Endodermal cell (in vitro differentiated cells): Measurements from ENCODE around the gene ROR1. TPM values are rescaled to one million over a fixed set of nuclear protein-coding genes. Genes with fewer than 3 reads are reported as not detected.

Experiments used
- DNase-seq: peaks from one replicate; pipeline ENCODE4 v3.0.0-alpha.2; 2017
- H3K27ac ChIP-seq: 2 replicates; pipeline ENCODE4 v1.5.1; 2013; ENCODE audit warnings: mild to moderate bottlenecking, low read depth, low read length, moderate library complexity
- H3K27me3 ChIP-seq: 2 replicates; pipeline ENCODE4 v1.6.1; 2013; ENCODE audit warnings: mild to moderate bottlenecking, low read length, moderate library complexity; ENCODE audit not compliant: insufficient read depth, control insufficient read depth, poor library complexity, severe bottlenecking
- H3K36me3 ChIP-seq: 2 replicates; pipeline ENCODE4 v1.7.0; 2013; ENCODE audit warnings: mild to moderate bottlenecking, low read length, moderate library complexity; ENCODE audit not compliant: control insufficient read depth, insufficient read depth
- H3K4me1 ChIP-seq: one replicate; pipeline ENCODE4 v1.7.0; 2013; ENCODE audit warnings: low read length; ENCODE audit not compliant: control insufficient read depth, insufficient read depth
- H3K4me3 ChIP-seq: 2 replicates; pipeline ENCODE4 v1.5.1; 2013; ENCODE audit warnings: mild to moderate bottlenecking, low read length, moderate library complexity
- H3K9ac ChIP-seq: 2 replicates; pipeline ENCODE4 v1.6.1; 2013; ENCODE audit warnings: mild to moderate bottlenecking, low read length, moderate library complexity; ENCODE audit not compliant: poor library complexity, severe bottlenecking; ENCODE audit errors: extremely low read depth
- H3K9me3 ChIP-seq: 2 replicates; pipeline ENCODE4 v1.6.1; 2013; ENCODE audit warnings: mild to moderate bottlenecking, low read length, moderate library complexity; ENCODE audit not compliant: control insufficient read depth
- H3K27ac Mint-ChIP-seq: 2 replicates; pipeline ENCODE4 v1.8.0; 2020; ENCODE audit warnings: mixed read lengths
- H3K27me3 Mint-ChIP-seq: 2 replicates; pipeline ENCODE4 v1.8.0; 2021; ENCODE audit warnings: mild to moderate bottlenecking, mixed read lengths; ENCODE audit not compliant: insufficient read depth
- H3K36me3 Mint-ChIP-seq: 2 replicates; pipeline ENCODE4 v1.8.0; 2020; ENCODE audit warnings: low read depth, mixed read lengths
- H3K4me1 Mint-ChIP-seq: 2 replicates; pipeline ENCODE4 v1.8.0; 2020; ENCODE audit warnings: mixed read lengths
- H3K4me3 Mint-ChIP-seq: 2 replicates; pipeline ENCODE4 v1.8.0; 2020; ENCODE audit warnings: mild to moderate bottlenecking, moderate library complexity, mixed read lengths
- H3K9me3 Mint-ChIP-seq: 2 replicates; pipeline ENCODE4 v1.8.0; 2020; ENCODE audit warnings: mild to moderate bottlenecking, mixed read lengths
- WGBS, 2 experiments: methylation state at CpG; one replicate each; pipeline versions ENCODE4 v1.1.5 to v1.1.7; 2013; ENCODE audit warnings: missing lambda C conversion rate in 2 of 2, mixed read lengths in 1 of 2; ENCODE audit not compliant: insufficient coverage in 1 of 2, insufficient read length in 1 of 2; 5-methylcytosine and 5-hydroxymethylcytosine counted together
- total RNA-seq, 2 donors: library from RNA; stranded (reverse); fragmentation: NEBNext Ultra II Directional in 1 of 2; extraction: Animal tissue kit (Norgen Biotek cat#: 25700) in 1 of 2; gene quantifications; 2 replicates in 1 of 2; 3 replicates in 1 of 2; pipeline ENCODE4 v1.2.1, GENCODE V29; 2021
- TF ChIP-seq, protein P1 (sequence below): fragments of 200-600 bp; sonication (generic); conservative IDR thresholded peaks from 2 replicates; pipeline ENCODE4 v1.5.0; 2021; ENCODE audit warnings: antibody characterized with exemption, mild to moderate bottlenecking

The ROR1 gene
- total RNA-seq, 2 donors from 2014 or later = 77.4 to 77.9 TPM

DNA sequence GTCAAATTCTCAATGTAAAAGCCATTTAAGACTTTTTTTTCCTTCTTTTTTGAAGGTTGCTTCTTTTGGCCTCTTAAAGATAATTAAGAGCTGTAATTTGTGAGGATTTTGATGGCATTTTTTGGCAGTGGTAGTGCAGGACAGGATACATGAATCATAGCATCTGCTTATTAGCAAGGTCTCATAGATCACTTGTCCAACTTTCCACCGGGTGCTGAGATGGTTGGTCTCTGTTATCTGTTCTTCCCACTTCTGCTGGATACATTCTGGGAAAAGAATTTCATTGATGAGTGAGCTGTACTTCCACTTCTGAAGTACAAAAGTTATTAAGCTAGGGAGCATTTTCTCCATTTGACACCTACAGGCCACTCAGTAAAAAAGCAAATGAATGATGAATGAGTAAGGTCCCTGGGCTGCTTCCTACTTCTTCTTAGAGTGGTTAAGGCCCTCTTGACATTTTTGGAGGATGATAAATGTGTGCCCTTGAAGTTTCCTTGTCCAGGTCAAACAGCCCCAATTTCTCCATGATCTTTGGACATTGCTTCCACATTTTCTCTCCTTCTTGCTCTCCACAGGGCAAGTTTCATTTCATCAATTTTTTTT lies 100.6 kb downstream of the ROR1 start:
- DNase-seq = no peak
- Histone ChIP-seq H3K27ac (no peak overlapping the region), H3K4me1 (peaks cover 15% of the 10 kb centered on the region), H3K36me3 (no peaks in the 10 kb centered on the region), H3K9me3 (no peaks in the 10 kb centered on the region), H3K4me3 (no peak overlapping the region), H3K27me3 (no peaks in the 10 kb centered on the region), H3K9ac (no peak overlapping the region)
- H3K27ac Mint-ChIP-seq = no peak overlapping the region
- H3K4me3 Mint-ChIP-seq = no peak overlapping the region
- H3K27me3 Mint-ChIP-seq = no peaks in the 10 kb centered on the region
- TF ChIP-seq, protein P1, sequence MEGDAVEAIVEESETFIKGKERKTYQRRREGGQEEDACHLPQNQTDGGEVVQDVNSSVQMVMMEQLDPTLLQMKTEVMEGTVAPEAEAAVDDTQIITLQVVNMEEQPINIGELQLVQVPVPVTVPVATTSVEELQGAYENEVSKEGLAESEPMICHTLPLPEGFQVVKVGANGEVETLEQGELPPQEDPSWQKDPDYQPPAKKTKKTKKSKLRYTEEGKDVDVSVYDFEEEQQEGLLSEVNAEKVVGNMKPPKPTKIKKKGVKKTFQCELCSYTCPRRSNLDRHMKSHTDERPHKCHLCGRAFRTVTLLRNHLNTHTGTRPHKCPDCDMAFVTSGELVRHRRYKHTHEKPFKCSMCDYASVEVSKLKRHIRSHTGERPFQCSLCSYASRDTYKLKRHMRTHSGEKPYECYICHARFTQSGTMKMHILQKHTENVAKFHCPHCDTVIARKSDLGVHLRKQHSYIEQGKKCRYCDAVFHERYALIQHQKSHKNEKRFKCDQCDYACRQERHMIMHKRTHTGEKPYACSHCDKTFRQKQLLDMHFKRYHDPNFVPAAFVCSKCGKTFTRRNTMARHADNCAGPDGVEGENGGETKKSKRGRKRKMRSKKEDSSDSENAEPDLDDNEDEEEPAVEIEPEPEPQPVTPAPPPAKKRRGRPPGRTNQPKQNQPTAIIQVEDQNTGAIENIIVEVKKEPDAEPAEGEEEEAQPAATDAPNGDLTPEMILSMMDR = no peak
- peaks cover 1% of the 10 kb centered on the region for H3K36me3 Mint-ChIP-seq
- 93% methylated on average over 1 of the region's 1 CpG; no CpG with 5 or more reads in 1 of the 2 experiments for WGBS, 2 experiments
- no peaks in the 10 kb centered on the region for H3K9me3 Mint-ChIP-seq
- H3K4me1 Mint-ChIP-seq = peaks cover 66% of the 10 kb centered on the region

DNA sequence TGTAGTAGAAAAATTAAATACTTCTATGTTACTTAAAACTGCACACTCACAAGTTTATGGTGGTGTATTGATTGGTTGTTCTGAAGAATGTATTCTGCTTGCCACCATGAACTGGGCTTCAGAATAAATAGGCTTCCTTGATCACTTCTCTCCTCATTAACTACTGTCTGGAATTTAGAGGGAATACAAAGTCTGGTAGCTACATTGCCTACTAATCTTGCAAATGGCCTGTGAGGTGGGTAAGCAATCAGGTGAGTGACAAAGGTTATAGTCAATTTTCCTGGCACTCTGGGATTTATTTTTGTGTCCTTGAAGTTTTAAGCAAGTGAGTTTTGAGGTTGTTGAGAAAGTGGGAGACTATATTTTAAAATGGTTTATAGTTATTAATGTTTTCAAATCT lies 101.8 kb downstream of the ROR1 start:
- TF ChIP-seq, protein P1 = no peak
- Histone ChIP-seq H3K27me3 (no peaks in the 10 kb centered on the region), H3K4me1 (peaks cover 15% of the 10 kb centered on the region), H3K36me3 (no peaks in the 10 kb centered on the region), H3K27ac (no peak overlapping the region), H3K4me3 (no peak overlapping the region), H3K9me3 (no peaks in the 10 kb centered on the region), H3K9ac (no peak overlapping the region)
- H3K4me3 Mint-ChIP-seq = no peak overlapping the region
- H3K4me1 Mint-ChIP-seq = peaks cover 64% of the 10 kb centered on the region
- H3K27me3 Mint-ChIP-seq = no peaks in the 10 kb centered on the region
- H3K36me3 Mint-ChIP-seq = no peaks in the 10 kb centered on the region
- no peaks in the 10 kb centered on the region for H3K9me3 Mint-ChIP-seq
- DNase-seq = no peak
- H3K27ac Mint-ChIP-seq = no peak overlapping the region

DNA sequence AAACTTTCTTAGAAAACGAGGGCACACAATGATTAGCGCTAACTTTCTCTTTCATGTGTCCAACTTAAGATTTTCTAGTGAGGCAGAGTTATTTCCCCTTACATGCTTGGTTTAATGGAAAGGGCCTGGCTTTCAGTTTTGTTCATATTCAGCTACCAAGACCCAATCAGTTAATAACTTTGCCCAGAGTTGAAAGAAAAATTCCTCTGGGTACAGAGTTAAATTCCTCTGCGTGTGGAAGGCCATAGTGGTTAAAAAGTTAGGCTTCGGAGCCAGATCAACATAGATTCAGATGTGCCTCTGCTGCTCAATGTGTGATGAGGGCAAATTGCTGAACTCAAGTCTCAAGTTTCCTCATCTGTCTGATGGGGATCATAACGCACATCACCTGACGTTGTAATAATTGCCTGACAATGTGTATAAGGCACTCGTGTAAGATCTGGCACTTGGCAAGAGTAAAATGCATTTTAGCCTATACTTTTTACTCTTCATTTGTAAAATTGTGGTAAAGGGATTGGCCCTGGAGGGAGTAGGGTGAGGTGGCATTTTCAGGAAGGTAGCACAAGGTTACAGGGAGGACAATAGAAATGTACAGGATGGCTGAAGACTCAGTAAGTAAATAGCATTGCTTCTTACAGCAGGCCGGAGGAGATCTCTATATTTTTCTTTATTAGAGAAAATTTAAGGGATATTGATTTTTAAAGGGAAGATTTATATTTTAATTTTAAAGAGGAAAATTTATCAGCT lies 103.4 kb downstream of the ROR1 start:
- H3K27ac Mint-ChIP-seq = no peak overlapping the region

More for the DNA sequence above, 103.4 kb downstream of the ROR1 start:
- TF ChIP-seq, protein P1 = no peak
- Mint-ChIP-seq H3K4me1 (peaks cover 56% of the 10 kb centered on the region), H3K27me3 (no peaks in the 10 kb centered on the region), H3K4me3 (no peak overlapping the region), H3K9me3 (no peaks in the 10 kb centered on the region), H3K36me3 (no peaks in the 10 kb centered on the region)
- no peaks in the 10 kb centered on the region for H3K9me3 ChIP-seq
- H3K4me3 ChIP-seq = no peak overlapping the region
- no peak for DNase-seq
- WGBS, 2 experiments = 97 to 99% methylated on average over 7 to 8 of the region's 8 CpGs
- no peaks in the 10 kb centered on the region for H3K27me3 ChIP-seq
- H3K36me3 ChIP-seq = no peaks in the 10 kb centered on the region
- H3K9ac ChIP-seq = no peak overlapping the region
- H3K27ac ChIP-seq = no peak overlapping the region
- H3K4me1 ChIP-seq = peaks cover 15% of the 10 kb centered on the region
